ENCODE results near the gene RELN.
"Not testable (repeated sequence)": the region's sequence is repeated elsewhere in the genome, so short reads cannot be mapped to it uniquely, and the experiment has no call there.

RELN gene

DNA sequence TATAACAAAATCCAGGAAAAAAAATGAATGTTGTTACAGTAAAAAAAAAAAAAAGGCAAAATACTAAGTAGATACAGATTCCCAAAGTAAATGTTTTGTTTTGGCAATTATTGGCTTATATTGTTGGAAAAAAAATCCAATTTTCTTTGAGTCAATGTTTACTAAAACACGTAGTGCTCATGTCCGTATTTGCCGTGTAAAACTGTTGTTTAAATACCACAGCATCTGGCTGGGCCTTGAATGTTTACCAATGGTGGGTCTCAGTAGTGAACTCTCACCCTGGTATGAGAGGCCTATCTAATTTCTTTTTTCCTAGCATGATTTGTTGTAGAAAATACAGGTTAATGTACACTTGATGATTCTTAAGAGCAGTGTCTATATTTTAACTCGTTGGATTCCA is 502.0 kb downstream of the RELN start:
- ChIA-PET CTCF (no interaction called here), POLR2A (no interaction called here)

DNA sequence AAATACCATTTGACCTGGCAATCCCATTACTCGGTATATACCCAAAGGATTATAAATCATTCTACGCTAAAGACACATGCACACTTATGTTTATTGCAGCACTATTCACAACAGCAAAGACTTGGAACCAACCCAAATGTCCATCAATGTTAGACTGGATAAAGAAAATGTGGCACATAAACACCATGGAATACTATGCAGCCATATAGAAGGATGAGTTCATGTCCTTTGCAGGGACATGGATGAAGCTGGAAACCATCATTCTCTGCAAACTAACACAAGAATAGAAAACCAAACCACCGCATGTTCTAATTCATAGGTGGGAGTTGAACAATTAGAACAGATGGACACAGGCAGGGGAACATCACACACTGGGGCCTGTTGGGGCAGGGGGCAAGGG is 502.6 kb downstream of the RELN start:
- DNase-seq (ENCODE audit: extremely low spot score): not testable (repeated sequence)

More for the DNA sequence above, 502.0 kb downstream of the RELN start:
- no peak for DNase-seq (ENCODE audit: extremely low spot score)
- TF ChIP-seq FOXK2 (IDR thresholded peaks at IDR 0.05) (no peak), BHLHE40 (IDR thresholded peaks at IDR 0.05; ENCODE audit: borderline replicate concordance) (no peak), FOXA1 (IDR thresholded peaks at IDR 0.05) (no peak)
- TF ChIP-seq, protein P1, sequence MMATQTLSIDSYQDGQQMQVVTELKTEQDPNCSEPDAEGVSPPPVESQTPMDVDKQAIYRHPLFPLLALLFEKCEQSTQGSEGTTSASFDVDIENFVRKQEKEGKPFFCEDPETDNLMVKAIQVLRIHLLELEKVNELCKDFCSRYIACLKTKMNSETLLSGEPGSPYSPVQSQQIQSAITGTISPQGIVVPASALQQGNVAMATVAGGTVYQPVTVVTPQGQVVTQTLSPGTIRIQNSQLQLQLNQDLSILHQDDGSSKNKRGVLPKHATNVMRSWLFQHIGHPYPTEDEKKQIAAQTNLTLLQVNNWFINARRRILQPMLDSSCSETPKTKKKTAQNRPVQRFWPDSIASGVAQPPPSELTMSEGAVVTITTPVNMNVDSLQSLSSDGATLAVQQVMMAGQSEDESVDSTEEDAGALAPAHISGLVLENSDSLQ (IDR thresholded peaks at IDR 0.05): no peak

DNA sequence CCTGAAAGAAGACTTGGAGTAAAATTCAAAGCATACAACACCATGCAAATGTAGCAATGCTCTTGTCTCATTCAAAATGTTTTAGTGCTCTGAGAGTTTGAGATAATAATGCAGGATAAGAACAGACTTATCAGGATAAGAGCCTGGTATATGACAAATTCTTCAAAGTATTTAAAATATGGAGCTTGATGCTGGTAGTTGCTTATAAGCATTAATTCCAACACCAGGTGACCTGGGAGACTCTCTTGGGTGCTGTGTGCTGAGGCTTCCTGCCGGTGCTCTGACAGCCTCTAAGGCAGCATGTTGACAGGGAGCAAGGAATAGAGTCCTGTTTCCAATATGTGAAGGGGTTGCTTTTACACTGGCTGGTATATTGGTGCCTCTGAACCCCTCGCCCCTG is 508.7 kb downstream of the RELN start:
- TF ChIP-seq LEF1 (IDR thresholded peaks at IDR 0.05; ENCODE audit: borderline replicate concordance) (no peak), HDGF (IDR thresholded peaks at IDR 0.05; ENCODE audit: borderline replicate concordance) (no peak), FOXK2 (IDR thresholded peaks at IDR 0.05) (no peak), ELF4 (IDR thresholded peaks at IDR 0.05) (no peak), SUZ12 (IDR thresholded peaks at IDR 0.05) (no peak), CTBP1 (IDR thresholded peaks at IDR 0.05; ENCODE audit: borderline replicate concordance) (no peak), ARNT (IDR thresholded peaks at IDR 0.05) (no peak), FOXA1 (IDR thresholded peaks at IDR 0.05) (no peak), BHLHE40 (IDR thresholded peaks at IDR 0.05; ENCODE audit: borderline replicate concordance) (no peak), ZNF384 (IDR thresholded peaks at IDR 0.05) (no peak), TARDBP (IDR thresholded peaks at IDR 0.05) (no peak), NFRKB (IDR thresholded peaks at IDR 0.05) (no peak), L3MBTL2 (conservative IDR thresholded peaks at IDR 0.05) (no peak), SP1 (IDR thresholded peaks at IDR 0.05) (no peak), FOXM1 (IDR thresholded peaks at IDR 0.05; ENCODE audit: borderline replicate concordance) (no peak)
- TF ChIP-seq, protein P1 (IDR thresholded peaks at IDR 0.05): no peak
- DNase-seq (ENCODE audit: extremely low spot score): no peak
- POLR2A ChIA-PET: no interaction called here
- CTCF ChIA-PET: no interaction called here

More for the DNA sequence above, 502.6 kb downstream of the RELN start:
- CTCF ChIA-PET, POLR2A ChIA-PET: not testable (repeated sequence)

DNA sequence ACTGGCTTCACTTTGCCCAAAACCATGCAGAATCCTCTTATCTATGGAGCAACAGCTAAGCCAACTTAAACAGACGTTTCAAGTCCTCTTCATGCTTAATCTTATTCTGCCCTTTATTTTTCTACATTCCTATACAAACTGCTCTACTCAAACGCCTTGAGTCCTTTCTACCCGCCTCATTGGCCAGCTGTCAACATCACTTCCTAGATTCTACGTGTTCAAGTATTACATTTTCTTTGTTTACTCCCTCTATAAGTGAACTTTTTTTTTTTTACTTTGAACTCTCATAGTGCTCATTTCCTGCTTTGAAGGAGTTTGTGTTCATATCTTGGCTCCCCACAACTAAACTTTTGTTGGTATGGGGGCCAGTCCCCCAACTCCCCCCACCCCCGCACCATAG is 514.5 kb downstream of the RELN start:
- POLR2A ChIA-PET: no interaction called here
- no peak for TF ChIP-seq ELF4 (IDR thresholded peaks at IDR 0.05)
- TF ChIP-seq SUZ12 (IDR thresholded peaks at IDR 0.05): no peak
- TF ChIP-seq ARNT (IDR thresholded peaks at IDR 0.05): no peak
- no peak for TF ChIP-seq HDGF (IDR thresholded peaks at IDR 0.05; ENCODE audit: borderline replicate concordance)
- no peak for TF ChIP-seq L3MBTL2 (conservative IDR thresholded peaks at IDR 0.05)
- DNase-seq (ENCODE audit: extremely low spot score): no peak
- CTCF ChIA-PET: no interaction called here

DNA sequence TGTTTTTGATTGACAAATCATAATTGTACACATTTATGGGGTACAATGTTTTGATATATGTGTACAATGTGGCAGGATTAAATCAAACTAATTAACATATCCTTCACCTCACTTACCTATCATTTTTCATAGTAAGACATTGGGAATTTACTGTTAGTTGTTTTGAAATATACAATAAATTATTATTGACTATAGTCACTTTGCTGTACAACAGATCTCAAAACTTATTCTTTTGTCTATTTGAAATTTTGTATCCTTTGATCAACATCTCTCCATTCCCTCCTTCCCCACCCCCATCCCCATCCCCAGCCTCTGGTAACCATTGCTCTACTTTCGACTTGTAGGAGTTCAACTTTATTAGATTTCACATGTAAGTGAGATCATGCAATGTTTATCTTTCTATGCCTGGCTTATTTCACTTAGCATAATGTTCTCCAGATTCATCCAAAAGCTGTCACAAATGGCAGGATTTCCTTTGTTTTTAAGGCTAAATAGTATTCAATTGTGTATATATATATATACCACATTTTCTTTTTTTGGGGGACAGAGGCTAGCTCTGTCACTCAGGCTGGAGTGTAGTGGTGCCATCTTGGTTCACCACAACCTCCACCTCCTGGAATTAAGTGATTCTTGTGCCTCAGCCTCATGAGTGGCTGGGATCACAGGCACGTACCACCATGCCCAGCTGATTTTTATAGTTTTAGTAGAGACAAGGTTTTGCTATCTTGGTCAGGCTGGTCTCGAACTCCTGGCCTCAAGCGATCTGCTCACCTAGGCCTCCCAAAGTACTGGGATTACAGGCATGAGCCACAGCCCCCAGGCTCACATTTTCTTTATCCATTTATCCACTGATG is 520.1 kb downstream of the RELN start:
- CTCF ChIA-PET: no interaction called here
- no peak for DNase-seq (ENCODE audit: extremely low spot score)
- POLR2A ChIA-PET: no interaction called here
- TF ChIP-seq FOXM1 (IDR thresholded peaks at IDR 0.05; ENCODE audit: borderline replicate concordance) (no peak), HDGF (IDR thresholded peaks at IDR 0.05; ENCODE audit: borderline replicate concordance) (no peak), NFRKB (IDR thresholded peaks at IDR 0.05) (no peak), TARDBP (IDR thresholded peaks at IDR 0.05) (no peak), ZNF384 (IDR thresholded peaks at IDR 0.05) (no peak), SP1 (IDR thresholded peaks at IDR 0.05) (no peak), ELF4 (IDR thresholded peaks at IDR 0.05) (no peak), FOXA1 (IDR thresholded peaks at IDR 0.05) (no peak), L3MBTL2 (conservative IDR thresholded peaks at IDR 0.05) (no peak), FOXK2 (IDR thresholded peaks at IDR 0.05) (no peak), BHLHE40 (IDR thresholded peaks at IDR 0.05; ENCODE audit: borderline replicate concordance) (no peak), CTBP1 (IDR thresholded peaks at IDR 0.05; ENCODE audit: borderline replicate concordance) (no peak), ARNT (IDR thresholded peaks at IDR 0.05) (no peak), LEF1 (IDR thresholded peaks at IDR 0.05; ENCODE audit: borderline replicate concordance) (no peak)
- TF ChIP-seq, protein P1 (IDR thresholded peaks at IDR 0.05): no peak

DNA sequence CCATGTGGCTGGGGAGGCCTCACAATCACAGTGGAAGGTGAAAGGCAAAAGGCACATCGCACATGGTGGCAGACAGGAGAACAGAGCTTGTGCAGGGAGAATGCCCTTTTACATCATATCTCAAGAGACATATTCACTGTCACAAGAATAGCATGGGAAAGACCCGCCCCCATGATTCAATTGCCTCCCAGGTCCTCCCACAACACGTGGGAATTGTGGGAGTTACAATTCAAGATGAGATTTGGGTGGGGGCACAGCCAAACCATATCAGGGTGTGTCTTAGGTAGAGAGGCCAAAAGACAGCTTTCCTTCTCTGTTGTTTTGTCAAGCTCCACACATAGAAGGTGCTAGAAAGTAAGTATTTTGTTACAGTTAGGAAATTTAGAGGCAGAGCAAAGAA is 522.6 kb downstream of the RELN start:
- POLR2A ChIA-PET: no interaction called here
- CTCF ChIA-PET: interaction anchor here (0.6 kb wide), 1 partner anchor 416 kb away, joined by 4 read pairs; no protein-coding TSS in a partner anchor
- no peak for DNase-seq (ENCODE audit: extremely low spot score)
- TF ChIP-seq, protein P1 (IDR thresholded peaks at IDR 0.05): no peak
- TF ChIP-seq L3MBTL2 (conservative IDR thresholded peaks at IDR 0.05) (no peak), CTBP1 (IDR thresholded peaks at IDR 0.05; ENCODE audit: borderline replicate concordance) (no peak), ARNT (IDR thresholded peaks at IDR 0.05) (no peak), ZNF384 (IDR thresholded peaks at IDR 0.05) (no peak), FOXK2 (IDR thresholded peaks at IDR 0.05) (no peak), TARDBP (IDR thresholded peaks at IDR 0.05) (no peak), HDGF (IDR thresholded peaks at IDR 0.05; ENCODE audit: borderline replicate concordance) (no peak), SUZ12 (IDR thresholded peaks at IDR 0.05) (no peak), NFRKB (IDR thresholded peaks at IDR 0.05) (no peak), FOXA1 (IDR thresholded peaks at IDR 0.05) (no peak), ELF4 (IDR thresholded peaks at IDR 0.05) (no peak), SP1 (IDR thresholded peaks at IDR 0.05) (no peak), BHLHE40 (IDR thresholded peaks at IDR 0.05; ENCODE audit: borderline replicate concordance) (no peak), FOXM1 (IDR thresholded peaks at IDR 0.05; ENCODE audit: borderline replicate concordance) (no peak)

Measured in HEK293T (cell line).